NCI-H748 (cell line): ENCODE results near the gene WWP2.
"Not testable (repeated sequence)": the region's sequence is repeated elsewhere in the genome, so short reads cannot be mapped to it uniquely, and the experiment has no call there.

Experiments used
- DNase-seq: peaks from one replicate; lab custom pipeline; 2025; ENCODE audit not compliant: unreplicated experiment; lab: John Stamatoyannopoulos, UW

Gene WWP2

DNA sequence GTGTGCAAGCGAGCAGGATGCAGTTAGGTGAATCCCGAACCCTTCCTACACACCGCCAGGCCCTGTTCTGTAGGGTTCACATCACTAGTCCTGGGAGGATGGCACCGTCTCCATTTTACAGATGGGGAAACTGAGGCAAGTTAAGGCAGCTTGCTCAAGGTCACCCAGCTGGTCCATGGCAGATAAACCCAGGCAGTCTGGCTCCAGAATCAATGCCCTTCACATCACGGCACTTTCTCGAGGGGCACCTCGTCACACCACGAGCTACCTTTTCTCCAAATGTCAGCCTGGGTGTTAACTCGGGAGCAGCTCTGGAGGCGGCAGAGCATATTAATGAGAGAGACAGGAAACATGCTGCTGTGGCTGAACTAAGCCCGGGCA lies 16.9 kb upstream of the WWP2 start:
- DNase-seq: no peak

DNA sequence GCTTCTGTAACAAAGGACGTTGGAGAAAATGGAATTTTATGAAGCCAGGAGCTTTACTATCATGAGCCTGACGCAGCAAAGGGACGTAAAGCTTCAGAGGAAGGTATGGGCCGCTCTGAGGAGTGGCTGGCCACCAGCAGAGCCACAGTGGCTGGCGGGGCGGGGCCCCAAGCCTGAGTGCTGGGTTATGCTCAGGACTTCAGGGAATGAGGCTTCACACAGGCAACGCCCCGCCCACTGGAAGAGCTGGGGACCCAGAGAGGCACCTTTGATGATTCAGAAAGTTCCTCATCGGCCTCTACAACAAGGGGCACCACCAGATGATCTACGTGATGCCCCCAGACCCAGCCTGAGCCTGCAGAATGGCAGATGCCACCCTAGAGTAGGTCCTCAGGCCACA lies 16.2 kb upstream of the WWP2 start:
- no peak for DNase-seq

DNA sequence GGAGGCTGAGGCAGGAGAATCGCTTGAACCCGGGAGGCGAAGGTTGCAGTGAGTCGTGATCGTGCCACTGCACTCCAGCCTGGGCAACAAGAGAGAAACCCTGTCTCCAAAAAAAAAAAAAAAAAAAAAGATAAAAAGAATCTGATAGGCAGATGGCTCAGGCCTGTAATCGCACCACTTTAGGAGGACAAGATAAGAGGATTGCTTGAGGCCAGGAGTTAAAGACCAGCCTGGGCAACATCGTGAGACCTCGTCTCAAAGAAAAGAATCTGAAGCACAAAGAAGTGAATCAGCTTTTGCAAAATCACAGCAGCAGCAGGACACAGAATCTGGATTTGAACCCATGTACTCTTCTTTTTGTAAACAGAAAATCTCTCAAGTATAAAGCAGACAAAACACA lies 15.0 kb upstream of the WWP2 start:
- no peak for DNase-seq

DNA sequence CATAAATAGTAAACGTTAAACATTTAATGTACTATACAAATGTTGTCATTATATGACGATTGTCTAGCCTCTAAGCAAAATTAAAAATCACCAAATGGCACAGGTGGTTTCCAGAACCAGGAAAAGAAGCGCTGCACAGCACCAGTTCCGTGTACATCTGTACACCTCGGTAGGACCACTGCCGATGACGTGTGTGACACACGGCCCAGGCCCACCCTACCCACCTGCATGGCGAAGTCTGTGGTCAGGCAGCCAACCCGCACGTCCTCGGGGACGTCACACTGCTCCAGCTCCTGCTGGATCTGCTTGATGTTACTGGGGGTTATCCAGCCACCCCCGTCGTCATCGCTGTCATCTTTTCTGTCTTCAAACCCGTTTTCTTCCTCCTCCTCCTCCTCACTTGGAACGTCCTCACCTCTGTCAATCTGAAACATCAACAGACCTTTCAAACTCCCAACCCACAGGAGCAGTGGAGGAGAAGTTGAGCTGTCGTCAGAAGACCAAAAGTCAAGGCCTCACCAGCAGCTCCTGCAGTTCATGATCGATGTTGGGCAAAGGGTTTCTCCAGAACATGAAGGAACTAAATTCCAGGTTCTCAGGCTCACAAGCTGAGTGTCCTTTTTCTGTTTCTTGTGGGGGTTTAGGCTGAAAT lies 13.3 kb upstream of the WWP2 start:
- DNase-seq: no peak

DNA sequence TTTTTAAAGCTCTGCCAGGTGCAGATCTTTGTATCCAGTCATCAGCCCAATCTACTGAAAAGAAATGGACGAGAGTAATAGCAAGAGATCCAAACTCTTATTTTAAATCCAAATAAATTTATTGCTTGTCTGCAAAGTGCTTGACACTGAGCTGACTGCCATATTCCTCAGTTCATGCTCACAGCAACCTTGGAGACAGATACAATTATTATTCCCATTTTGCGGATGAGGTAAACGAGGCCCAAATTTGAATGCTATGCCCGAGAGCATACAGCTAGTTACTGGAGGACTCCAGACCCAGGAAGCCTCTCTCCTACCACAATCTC lies 8.0 kb upstream of the WWP2 start:
- no peak for DNase-seq

DNA sequence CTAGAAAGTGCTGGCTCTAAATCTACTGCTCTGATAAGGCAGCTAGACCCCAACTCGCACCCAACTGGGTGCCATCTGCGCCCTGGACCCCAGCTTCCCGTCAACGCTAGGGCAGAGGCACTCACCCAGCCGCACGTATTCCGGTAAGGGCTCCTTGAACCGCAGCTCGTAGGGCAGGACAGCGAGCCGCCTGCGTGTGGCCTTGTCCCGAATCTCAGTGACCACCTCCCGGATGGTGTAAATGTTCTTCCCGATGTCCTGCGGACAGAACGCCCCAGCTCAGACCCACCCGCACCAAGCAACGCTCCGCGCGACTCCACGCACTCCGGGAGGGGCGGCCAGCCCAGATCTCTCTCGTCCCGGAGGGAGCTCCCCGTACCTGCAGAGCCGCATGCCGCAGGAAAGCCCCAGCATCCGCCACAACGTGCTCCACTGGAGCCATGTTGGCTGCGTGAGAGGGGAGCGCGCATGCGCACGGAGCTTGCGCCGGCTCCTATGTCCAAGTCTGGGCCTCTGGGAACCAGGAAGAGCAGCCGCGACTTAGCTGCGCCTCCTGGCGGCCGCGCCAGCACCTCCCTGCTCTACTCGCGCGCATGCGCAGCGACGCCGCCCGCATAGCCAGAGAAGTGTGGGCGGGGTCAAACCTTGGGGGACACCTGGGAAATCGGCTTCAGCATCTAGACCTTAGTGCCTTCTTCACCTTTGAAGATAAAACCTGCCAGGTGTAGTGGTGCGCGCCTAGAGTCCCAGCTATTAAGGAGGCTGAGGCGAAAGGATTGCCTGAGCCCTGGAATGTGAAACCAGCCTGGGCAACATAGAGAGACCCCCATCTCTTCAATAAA lies 7.4 kb upstream of the WWP2 start, which contains the start of gene NOB1:
NOB1 (minus strand) TSS at position 458 of the 842 bp plus-strand sequence; CDS start at position 442, 16 bp downstream.
- DNase-seq: peak; percentile 95

DNA sequence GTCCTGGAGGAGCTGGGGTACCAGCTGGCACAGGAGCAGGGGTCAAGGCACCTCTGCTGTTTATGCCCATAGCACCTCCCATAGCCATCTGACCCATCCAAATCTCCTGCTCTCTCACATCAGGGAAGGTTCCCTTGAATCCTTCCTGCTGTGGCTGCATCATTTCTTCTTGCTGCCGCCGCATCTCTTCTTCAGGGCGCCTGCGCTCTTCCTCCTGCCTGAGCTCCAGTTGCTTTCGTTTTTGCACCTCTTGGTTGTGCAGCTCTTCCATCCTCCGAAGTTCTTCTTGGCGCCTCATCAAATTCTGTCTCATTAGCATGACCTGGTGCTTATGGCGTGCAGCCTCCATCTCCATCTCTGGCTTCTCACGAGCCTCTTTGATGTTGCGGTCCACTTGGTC lies 5.4 kb upstream of the WWP2 start:
- no peak for DNase-seq

DNA sequence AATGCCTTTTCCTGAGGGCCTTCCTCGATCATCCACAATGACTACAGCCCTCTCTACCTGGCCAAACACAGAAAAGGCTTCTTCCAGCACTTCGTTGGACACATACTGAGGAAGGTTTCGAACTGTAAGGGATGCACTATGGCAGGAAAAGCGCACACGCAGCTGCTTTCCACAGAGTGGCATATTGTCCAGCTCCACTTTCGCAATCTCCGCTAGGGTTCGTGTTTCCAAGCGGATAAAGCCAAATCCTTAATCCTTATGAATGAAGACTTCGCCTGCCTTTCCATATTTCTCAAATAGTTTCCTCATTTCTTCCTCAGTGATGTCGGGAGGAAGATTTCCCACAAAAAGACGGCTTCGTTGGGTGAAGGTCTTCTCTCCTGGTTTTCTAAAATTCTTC lies 4.8 kb upstream of the WWP2 start:
- DNase-seq: not testable (repeated sequence)

DNA sequence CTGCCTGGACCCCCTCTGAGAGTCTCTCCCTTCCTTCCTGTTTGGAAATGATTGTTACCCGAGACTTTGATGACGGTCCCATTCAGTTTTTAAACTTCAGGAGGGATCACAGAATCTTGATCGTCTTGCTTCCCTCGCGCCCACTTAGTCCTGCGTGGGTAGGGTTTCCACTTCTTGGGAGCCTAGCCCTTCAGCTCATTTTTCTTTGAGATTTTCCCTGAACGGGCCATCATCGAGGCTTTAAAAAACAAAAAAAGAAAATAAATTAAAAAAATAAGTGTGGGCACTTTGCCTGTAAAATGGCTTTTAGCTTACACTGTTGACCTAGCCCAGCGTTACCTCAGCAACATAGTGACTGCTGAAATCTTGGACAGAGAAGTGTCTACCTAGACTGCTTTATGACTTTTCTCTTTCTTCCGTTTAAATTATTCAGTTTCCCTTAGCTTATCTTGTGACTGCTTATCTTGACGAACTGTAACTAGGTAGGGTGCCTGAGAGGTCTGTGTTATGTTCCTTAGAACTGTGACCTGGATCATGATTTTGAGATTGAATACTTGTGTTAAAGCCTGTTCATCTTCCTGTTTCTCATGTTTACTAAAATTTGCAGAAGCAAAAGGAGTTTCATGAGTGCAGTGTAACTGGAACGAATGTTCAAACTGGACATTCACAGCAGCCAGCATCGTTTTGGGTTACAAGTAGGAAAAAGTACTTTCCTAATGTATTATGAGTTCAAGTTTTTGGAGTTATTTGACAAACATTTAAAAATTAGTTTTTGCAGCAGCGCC lies 874 bp downstream of the WWP2 start:
- DNase-seq: peak; percentile 27

DNA sequence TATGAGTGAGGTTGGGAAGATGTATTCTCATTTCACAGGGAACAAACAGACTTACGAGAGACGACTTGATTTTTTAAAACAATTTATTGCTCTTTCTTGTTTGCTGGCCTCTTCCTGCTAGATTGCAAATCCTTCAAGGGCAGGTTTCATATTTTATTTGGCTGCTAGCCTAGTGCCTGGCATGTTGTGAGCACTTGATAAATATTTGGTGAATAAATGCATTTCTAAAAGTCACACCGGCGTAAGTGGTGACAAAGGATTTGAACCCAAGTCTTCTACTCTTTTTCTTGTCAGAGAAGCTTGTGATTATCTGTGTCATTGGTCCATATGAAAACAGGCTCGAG lies 1.4 kb downstream of the WWP2 start:
- DNase-seq: no peak

DNA sequence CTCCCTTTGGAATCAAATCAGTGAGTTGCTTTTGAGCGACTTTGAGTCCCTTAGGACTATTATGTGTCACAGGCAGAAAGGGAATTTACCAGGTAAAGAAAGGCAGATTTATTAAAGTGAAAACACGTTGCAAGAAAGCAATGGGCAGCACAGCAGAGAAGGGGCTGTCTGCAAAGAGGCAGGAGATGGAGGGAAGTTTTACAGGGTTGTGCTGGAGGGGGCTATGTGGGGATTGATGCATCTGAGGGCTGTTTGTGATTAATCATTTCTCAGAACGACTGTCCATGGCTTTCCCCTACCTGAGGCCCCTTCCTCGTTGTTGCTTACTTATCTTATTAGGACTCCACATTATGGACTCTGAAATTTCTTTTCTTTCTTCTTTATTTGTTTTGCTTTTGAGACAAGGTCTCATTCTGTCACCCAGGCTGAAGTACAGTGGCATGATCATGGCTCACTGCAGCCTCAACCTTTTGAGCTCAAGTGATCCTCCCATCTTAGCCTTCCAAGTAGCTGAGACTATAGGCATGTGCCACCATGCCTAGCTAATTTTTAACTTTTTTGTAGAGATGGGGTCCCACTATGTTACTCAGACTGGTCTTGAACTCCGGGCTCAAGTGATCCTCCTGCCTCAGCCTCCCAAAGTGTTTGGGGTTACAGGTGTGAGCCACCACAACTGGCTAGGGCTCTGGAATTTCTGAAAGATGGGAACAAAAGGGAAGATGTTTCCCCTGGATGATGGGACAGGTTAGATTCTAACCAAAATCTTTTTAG lies 5.5 kb downstream of the WWP2 start:
- no peak for DNase-seq

DNA sequence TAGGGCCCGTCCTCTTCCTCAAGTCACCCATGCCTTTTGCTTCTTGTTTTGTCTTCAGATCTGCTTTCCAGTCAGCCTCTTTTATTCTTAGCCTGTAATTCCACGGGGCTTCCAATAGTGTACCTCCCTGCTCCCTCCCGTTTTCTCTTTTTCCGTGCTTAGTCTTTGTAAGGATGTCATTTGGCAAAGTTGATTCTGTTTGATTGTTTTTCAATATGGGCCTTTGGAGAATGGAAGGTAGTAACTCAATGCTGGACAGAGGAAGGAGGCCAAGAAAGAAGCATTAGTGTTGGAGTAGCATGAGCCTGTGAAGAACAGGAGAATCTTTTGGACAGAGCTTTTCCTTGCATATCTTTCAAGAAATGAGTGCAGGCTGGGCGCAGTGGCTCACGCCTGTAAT lies 6.5 kb downstream of the WWP2 start:
- DNase-seq: no peak

DNA sequence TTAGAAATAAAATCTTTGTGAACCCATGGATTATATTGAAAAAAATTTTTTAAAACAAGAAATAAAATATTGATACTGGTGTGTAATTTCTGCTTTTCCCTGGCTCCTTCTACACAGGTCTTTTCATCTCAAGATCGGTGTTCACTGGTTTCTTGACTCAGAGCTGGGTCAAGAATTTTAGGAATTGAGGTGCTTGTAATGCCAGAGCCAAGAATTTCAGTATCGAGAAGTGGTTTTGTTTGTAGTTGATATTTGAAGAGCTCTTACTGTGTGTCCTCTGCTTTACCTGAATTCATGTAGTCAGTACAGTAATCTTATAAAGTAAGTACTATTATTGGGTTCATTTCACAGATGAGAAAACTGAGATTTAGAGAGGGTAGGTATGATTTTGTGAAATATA lies 7.3 kb downstream of the WWP2 start:
- DNase-seq: no peak

DNA sequence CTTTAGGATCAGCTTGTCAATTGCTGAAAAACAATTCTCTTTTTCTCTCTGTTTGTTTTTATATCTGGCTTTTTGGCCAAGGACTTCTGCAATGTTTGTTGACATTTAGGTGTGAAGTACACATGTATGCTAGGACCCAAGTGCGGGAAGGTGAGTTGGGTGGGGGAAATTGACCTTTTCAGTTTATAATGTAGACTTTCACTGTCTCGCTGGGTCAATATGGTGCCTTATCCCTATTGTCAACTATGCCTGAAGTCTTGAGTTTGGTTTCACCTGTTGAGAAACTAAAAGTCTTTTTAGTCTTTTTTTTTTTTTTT lies 9.5 kb downstream of the WWP2 start:
- no peak for DNase-seq

DNA sequence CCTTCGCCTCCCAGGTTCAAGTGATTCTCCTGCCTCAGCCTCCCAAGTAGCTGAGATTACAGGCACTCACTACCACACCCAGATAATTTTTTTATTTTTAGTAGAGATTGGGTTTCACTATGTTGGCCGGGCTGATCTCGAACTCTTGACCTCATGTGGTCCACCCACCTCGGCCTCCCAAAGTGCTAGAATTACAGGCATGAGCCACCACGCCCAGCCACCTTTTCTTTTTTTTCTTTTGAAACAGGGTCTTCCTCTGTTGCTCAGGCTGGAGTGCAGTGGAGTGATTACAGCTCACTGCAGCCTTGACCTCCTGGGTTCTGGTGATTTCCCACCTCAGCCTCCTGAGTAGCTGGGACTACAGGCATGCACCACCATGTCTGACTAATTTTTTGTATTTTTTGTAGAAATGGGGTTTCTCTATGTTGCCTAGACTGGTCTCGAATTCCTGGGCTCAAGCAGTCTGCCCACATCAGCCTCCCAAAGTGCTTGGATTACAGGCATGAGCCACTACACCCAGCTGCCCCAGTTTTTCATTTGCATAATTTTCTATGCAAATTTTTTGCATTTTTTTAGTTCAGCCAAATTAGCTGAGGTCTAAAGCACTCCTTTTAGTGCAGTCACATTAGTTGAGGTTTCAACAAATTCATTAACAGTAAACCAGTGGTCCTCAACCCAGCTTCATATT lies 11.3 kb downstream of the WWP2 start:
- DNase-seq: no peak

DNA sequence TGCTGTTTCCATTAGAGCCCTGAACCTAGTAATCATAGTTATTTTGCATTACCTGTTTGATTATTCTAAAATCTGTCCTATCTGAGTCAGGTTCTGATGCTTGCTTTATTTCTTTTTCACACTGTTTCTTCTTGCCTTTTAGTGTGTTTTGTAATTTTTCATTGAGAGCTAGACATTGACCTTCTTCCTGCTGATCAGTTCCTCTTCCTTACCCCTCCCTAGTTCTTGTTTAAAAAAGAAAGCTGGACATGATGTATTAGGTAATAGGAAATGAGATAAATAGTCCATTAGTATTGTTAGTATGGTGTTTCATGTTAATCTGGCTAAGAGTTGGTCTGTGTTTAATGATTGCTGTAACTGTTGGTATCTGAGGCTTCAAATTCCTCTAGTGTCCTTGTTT lies 13.4 kb downstream of the WWP2 start:
- DNase-seq: no peak

DNA sequence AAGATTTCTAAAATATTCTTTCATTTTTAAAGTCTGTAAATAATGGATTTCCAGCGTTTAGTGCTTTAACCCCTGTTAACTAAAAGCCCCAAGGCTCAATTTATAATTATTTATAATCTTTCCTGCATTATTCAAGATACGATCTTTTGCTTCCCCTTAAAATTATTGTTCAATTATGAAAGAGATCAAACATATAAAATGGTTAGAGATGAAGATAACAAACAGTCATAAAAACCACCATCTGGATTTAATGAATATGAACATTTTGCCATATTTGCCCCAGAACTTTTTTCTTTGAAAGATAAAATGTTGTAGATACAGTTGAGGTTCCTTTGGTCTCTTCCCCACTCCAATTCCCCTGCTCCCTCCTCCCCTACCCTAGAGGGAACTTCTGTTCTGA lies 17.6 kb downstream of the WWP2 start:
- DNase-seq: no peak

DNA sequence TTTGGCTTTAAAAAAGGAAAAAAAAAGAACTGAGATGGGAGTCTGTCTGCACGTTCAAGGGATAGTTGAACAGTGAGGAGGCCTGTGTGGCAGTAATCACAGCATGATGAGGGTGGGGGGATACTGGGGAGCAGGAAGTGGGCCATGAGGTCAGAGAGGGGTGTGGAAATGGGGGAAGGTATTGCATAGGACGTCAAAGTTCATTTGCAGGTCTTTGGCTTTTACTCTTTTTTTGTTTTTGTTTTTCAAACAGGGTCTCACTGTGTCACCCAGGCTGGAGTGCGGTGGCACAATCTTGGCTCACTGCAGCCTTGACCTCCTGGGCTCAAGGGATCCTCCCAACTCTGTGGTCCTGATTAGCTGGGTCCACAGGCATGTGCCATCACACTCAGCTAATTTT lies 19.0 kb downstream of the WWP2 start:
- no peak for DNase-seq

DNA sequence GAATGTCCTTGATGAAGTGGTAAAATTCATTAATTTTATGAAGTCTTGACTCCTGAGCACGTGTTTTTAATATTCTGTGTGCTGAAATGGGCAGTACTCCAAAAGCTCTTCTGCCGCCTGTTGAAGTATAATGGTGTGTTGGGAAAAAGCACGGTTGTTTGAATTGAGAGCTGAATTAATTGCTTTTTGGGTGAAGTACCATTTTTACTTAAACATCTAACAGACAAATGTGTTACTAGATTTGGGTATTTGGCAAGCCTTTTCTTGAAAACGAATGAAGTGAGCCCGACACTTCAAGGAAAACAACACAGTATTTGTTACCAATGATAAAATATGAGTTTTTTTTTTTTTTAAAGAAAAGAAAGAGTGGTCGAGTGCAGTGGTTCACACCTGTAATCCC lies 22.5 kb downstream of the WWP2 start:
- DNase-seq: no peak

DNA sequence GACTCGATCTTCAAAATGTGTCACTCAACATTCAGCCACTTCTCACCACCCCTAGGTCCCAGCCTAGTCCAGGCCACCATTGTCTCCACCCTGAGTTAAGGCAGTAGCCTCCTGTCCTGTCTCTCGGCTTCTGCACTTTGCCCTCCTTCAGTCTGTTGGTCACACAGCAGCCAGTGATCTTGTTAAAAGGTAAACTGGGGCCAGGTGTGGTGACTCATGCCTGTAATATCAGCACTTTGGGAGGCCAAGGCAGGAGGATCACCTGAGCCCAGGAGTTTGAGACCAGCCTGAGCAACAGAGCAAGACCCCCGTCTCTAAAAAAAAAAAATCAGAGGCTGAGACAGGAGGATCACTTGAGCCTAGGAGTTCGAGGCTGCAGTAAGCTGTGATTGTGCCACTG lies 25.8 kb downstream of the WWP2 start:
- DNase-seq: no peak

DNA sequence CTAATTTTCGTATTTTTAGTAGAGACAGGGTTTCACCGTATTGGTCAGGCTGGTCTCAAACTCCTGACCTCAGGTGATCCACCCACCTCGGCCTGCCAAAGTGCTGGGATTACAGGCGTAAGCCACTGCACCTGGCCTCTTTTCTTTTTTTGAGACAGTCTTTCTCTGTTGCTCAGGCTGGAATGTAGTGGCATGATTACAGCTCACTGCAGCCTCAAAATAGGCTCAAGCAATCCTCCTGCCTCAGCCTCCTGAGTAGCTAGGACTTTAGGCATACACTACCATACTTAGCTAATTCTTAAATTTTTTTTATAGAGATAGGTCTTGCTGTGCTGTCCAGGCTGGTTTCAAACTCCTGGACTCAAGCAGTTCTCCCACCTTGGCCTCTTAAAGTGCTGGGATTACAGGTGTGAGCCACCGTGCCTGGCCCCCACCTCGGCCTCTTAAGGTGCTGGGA lies 29.3 kb downstream of the WWP2 start:
- not testable (repeated sequence) for DNase-seq
